HEK293 (cell line): ENCODE data around the gene CC2D1B.
A peak's percentile ranks its signal among the peaks of the same experiment; 100 is the strongest.

Experiments
- BCL11A ChIP-seq: fragments of 450-650 bp; formaldehyde crosslinking; IDR thresholded peaks from 2 replicates; pipeline ENCODE4 v1.5.1; 2016; ENCODE audit warnings: low read depth, missing biosample characterization, missing genetic modification characterization
- CTCF ChIP-seq: fragments of 450-650 bp; formaldehyde crosslinking; IDR thresholded peaks from 2 replicates; pipeline ENCODE4 v1.5.1; 2016; ENCODE audit warnings: missing biosample characterization, missing genetic modification characterization
- ZNF16 ChIP-seq: fragments of 450-650 bp; formaldehyde crosslinking; IDR thresholded peaks from 2 replicates; pipeline ENCODE4 v1.5.1; 2016; ENCODE audit warnings: low read depth, missing biosample characterization, missing genetic modification characterization
- ZNF175 ChIP-seq: fragments of 450-650 bp; formaldehyde crosslinking; IDR thresholded peaks from 2 replicates; pipeline ENCODE4 v1.5.1; 2016; ENCODE audit warnings: missing biosample characterization, missing genetic modification characterization
- ZNF530 ChIP-seq: fragments of 450-650 bp; formaldehyde crosslinking; IDR thresholded peaks from 2 replicates; pipeline ENCODE4 v1.5.1; 2016; ENCODE audit warnings: low read depth, missing biosample characterization, missing genetic modification characterization
- ZNF555 ChIP-seq: fragments of 450-650 bp; formaldehyde crosslinking; conservative IDR thresholded peaks from 2 replicates; pipeline ENCODE4 v1.5.1; 2017; ENCODE audit warnings: missing biosample characterization, mild to moderate bottlenecking, missing genetic modification characterization, inconsistent platforms
- ZNF629 ChIP-seq: fragments of 450-650 bp; formaldehyde crosslinking; IDR thresholded peaks from 2 replicates; pipeline ENCODE4 v1.5.1; 2017; ENCODE audit warnings: missing biosample characterization, missing genetic modification characterization
- ZNF777 ChIP-seq: fragments of 450-650 bp; formaldehyde crosslinking; IDR thresholded peaks from 2 replicates; pipeline ENCODE4 v1.5.1; 2017; ENCODE audit warnings: missing biosample characterization, missing genetic modification characterization, borderline replicate concordance
- TF ChIP-seq, protein P1 (sequence below): fragments of 450-650 bp; formaldehyde crosslinking; IDR thresholded peaks from 2 replicates; pipeline ENCODE4 v1.5.1; 2016; ENCODE audit warnings: missing biosample characterization, missing genetic modification characterization

DNA sequence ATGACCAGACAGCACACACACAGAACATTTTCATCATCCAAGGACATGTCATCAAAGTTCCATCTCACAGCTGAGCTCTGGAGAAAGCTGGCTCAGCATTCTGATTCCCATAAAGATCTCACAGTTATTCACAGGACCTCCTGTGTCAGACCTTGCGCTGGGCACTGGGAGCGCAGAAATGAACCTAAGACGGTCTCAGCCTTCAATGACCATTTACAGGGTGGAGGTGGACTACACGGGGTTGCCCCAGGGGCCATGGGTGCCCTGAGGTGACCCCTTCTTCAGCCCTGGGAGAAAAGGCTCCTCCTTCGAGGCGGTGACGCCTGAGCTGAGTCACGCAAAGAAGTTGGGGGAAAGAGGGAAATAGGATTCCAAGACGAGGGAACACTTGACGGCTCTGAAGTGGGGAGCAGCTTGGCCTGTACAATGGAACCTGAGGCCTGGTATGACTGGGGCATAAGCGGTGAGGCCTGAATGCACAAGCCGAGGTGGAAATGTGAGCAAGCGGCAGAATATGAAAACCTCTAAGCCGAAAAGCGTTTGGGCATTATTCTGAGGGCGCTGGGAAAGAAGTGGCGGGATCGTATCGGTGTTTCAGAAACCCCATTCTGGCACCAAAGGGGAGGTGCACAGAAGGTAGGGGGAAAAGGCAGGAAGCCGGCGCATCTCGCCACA lies 797 bp downstream of the CC2D1B start:
- TF ChIP-seq CTCF (tag by site-specific recombination) = no peak
- TF ChIP-seq ZNF530 = no peak
- no peak for TF ChIP-seq BCL11A (tag by site-specific recombination)
- no peak for TF ChIP-seq ZNF16
- TF ChIP-seq ZNF555 (tag by site-specific recombination) = no peak
- TF ChIP-seq ZNF777 = no peak
- no peak for TF ChIP-seq ZNF175 (tag by site-specific recombination)
- TF ChIP-seq, protein P1, sequence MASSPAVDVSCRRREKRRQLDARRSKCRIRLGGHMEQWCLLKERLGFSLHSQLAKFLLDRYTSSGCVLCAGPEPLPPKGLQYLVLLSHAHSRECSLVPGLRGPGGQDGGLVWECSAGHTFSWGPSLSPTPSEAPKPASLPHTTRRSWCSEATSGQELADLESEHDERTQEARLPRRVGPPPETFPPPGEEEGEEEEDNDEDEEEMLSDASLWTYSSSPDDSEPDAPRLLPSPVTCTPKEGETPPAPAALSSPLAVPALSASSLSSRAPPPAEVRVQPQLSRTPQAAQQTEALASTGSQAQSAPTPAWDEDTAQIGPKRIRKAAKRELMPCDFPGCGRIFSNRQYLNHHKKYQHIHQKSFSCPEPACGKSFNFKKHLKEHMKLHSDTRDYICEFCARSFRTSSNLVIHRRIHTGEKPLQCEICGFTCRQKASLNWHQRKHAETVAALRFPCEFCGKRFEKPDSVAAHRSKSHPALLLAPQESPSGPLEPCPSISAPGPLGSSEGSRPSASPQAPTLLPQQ (tag by site-specific recombination) = no peak
- peak; percentile 75 for TF ChIP-seq ZNF629 (tag by site-specific recombination)
